GM04503 (cell line): Measurements from ENCODE around the gene EFCAB6.

Source experiments
- DNase-seq: peaks from one replicate; pipeline ENCODE4 v3.0.0-alpha.2; 2012; ENCODE audit warnings: low read depth

The EFCAB6 gene

DNA sequence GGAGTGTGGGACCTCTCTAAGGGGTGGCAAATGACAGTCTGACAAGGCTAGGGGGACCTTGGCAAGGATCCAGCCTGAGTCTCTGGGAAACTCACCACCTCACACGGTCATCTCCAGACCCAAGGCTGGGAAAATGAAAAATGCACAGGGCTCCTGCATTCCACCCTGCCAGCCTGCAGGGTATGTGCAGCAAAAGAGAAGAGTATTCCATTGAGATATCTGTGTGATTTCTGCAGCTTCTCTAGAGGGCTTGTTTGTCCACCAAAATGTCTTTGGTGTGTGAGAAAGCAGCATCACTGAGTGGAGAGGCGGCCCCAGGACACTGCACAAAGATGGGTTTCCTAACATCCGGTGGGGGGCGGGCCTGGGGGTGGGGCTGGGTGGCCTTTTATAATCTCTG is 177.8 kb downstream of the EFCAB6 start:
- DNase-seq, result no peak

DNA sequence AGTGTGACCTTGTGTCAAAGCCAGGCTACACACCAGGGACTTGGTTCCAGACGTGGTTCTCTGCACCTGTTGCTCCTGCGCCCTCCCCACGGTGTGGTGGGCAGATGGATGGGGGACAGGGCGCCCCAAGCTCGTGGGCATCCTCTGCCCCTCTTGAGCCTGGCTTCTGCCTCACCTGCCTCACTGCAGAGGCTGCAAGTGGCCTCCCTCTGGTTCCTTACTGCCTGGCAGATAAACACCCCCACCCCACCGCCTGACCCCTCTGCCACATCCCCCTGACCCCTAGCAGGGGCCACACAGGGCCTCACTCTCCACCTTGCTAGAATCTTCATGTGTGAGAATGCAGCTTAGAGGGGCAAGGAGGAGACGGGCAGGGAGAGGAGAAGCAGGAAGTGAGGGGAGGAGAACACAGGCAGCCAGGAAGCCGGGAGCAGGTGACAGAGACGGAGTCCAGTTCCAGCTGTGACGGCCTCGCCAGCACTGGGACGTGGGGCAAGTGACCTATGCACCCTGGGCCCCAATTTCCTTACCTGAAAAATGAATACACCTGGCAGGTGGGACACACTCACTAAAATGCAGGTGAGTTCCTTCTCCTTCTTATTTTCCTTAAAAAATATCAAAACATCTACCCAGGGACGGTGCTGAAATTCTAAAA is 178.3 kb downstream of the EFCAB6 start:
- no peak for DNase-seq

DNA sequence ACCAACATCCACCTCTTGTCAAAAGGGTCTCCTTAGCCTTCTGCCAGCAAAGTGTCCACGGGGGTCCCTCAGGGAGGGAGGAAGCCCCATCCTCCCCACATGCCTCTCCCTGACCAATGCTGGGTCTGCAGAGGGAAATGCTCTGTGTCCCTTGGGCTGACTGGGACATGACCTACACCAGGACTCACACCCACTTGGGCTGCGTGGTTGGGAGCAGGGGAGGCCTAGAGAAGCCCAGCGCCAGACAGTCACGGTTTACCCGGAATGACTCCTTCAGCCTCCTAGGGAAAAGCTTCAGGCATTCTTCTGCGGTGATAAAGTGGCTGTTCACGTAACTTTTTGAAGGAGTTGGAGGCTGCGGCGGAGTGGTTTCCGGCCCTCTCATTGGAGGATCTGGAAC is 180.3 kb downstream of the EFCAB6 start:
- DNase-seq, result no peak

DNA sequence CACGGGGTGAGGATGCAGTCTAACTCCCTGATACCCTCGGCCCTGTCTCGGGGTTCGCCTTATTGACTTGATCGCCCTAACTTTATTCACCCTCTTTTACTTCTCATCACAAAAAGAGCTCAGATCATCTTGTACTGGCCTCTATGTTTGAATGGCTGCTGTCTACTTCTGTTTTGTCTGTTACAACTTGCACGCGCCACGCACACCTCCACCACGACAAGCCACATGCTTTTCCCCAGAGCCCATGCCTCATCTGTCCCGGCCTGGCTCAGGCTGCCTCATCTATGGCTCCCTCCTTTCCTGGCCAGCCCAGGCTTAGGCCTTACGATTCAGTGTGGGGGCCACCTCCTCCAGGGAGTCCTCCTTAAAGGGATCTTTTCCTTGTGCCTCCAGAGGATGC is 180.9 kb downstream of the EFCAB6 start:
- no peak for DNase-seq

DNA sequence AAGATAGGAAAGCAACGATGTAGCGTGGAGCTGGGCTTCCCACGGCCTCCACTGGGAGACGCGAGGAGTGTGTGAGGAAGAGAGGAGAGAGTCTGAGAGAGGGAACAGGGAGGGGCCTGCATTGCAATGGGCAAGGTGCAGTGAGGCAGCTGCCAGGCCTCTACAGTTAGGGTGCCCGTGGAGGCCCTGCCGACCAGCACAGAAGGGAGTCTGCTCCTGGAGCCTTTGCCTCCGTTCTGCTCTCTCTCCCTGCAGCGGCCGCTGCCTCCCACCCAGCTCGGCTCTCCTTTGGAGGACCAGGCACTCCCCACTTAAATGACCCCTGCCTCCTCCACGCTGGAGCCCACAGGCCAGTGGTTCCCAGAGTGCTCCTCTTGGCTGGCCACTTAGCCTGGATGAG is 181.7 kb downstream of the EFCAB6 start:
- DNase-seq, result no peak

DNA sequence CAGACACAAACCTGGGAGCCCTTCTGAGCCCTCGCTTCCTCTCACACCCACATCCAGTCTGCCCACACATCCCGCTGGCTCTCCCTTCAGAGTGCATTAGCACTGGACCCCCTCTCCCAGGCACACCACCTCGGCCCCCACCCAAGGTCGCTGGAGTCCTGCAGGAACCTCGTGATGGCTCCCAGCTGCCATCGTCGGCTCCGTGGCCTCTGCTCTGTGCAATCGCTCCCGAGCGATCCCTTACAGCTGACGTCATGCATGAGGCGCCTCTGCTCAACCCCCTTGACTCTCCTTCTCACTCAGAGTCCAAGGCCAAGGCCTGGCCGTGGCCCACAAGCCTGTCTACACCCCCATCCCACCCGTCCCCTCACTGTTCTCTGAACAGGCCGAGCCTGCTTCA is 183.9 kb downstream of the EFCAB6 start:
- no peak for DNase-seq

DNA sequence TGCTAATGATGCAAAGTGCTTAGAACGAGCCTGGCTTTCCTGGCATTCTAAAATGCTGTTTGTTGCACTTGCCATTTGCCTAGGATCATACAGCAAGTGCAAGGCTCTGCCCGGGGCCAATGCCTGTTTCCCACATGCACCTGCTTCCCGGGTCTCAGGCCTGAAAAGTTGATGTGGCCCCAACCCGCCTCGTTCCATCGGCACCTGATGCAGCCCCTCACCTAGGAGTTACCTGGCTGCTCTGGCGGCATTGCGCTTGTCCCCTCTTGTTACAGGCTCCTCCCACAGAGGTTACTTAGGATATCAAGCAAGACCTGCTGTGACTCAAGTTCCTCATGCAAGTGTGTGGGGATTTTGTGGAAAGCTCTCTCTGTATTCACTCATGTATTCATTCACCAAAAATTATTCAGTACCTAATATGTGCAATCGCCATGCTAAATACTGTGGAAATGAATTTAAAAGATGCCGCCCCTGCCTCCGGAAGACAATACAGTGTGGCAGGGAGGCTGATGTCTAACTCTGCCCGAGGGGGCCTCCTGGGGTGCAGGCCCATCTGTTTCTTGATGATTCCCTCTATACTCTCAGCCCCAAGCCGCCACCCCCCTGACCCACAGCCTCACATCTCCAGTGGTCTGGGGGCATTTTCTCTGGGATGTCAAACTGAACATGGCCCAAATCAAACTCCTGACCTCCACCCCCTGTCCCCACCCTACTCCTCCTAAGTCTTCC is 184.5 kb downstream of the EFCAB6 start:
- no peak for DNase-seq

DNA sequence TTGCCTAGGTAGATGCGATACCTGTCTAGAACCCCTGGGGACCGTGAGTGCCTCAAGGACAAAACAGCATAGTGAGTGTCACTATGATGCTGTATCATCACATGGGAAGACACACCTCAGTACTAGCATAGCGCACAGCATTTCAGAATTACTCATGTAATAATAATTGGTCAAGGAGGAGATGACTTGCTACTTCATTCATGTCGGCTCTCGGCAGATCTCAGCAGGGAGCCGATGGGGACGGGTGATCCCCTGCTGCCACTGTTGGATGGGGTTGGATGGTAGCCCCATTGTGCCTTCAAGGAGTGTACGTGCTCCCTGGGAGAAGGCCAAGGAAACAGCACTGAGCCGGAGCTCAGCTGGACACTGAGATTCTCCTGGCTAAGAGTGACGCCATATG is 186.9 kb downstream of the EFCAB6 start:
- no peak for DNase-seq

DNA sequence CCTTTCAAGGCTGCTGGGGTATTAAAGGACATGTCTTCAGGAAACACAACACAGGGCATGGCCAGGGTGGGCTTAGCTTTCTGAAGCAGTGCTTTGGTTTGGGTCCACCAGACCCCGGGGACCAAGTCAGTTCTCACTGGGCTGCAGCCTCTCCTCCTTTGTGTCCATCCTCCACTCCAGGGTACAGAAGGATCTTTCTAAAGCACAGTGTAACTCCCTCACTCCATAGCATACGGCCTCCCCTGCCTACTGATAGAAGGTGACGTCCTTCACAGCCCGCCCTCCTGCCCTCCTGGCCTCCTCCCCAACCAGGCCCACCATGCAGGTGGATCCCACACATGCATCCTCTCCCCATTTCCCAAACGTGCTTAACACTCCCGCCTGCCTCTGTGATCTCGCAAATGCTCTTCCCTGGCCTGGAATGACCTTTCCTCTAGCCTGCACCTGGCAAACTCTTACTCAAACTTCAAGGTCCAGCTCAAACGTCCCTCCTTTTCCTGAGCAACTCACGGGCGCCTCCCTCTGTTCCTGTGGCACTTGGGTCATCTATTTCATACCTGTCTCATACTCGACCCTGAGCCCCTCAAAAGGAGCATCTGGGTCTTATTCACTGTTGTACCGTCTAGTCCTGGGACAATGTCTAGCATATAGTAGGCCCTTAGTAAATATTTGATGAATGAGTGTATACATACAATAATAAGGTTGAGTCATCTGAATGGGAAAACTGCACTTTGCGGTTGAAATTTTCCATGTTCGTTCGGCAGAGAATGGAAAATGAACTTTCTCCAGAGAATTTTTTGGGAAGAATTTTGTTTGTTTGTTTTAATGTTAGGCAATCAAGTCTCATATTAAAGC is 187.7 kb downstream of the EFCAB6 start:
- no peak for DNase-seq

DNA sequence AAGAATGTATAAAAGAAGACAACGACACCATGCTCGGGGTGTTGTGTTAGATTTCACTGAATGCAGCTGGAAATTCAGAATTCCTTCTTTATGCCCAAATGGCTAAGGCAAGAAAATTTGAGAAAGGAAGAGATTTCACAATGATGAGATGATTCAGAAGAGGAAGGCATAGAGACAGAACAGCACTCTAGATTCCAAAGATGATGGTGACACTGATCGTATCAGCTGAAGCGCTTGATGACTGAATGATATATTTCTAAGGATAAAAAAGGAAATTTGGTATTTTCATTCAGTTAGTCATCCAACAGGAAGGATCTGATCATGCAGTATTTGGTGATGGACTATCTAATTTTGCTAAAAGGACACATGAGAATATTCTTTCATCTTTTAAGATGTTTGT is 189.2 kb downstream of the EFCAB6 start:
- no peak for DNase-seq

DNA sequence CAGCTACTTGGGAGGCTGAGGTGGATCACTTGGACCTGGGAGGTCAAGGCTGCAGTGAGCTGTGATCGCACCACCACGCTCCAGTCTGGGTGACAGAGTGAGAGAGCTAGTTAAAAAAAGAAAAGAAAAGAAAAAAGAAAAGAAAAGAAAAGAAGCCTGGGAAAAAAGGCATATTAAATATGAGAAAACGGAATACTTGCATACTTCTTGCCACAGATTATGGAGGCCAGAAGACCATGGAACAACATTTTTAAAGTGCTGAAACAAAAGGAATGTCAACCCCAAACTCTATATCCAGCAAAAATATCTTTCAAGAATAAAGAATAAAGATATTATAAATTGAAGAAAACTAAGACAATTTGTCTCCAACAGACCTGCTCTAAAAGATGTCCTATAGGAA is 191.9 kb downstream of the EFCAB6 start:
- DNase-seq, result no peak

DNA sequence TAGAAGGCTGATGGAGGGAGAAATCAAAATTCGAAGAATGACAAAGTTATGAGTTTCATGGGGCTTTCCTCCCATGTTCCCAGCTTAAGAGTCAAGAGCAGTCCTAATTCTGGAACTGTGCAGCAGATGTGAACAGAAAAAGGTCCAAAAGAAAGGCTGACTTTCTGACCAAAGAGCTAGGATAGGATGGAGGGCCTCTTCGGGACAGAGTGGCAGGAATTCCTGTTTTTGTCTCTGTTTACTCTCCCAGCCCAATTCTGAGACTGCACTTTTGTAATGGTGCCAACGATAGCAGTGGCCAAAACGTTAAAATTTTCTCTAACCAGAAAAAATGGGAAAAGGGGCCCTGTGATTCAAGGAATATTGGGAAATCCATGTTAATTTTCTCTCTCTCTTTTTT is 193.6 kb downstream of the EFCAB6 start:
- DNase-seq, result no peak

DNA sequence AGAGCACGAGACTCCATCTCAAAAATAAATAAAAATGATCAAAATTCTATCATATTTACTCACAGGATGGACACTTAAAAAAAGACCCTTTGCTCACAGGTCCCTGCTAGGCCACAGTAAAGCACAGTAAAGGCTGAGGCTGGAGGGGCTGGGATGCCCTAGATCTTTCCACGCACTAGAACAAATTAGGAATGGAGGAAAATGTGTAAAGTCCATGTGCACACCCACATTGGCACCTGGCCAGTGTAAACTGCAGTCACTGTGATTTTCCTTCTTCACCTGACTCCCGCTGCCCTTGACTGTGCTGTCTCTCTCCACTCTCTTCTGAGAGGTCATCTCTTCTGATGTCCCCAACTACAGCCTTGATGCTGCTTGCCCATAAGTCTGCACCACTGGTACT is 195.5 kb downstream of the EFCAB6 start:
- no peak for DNase-seq

DNA sequence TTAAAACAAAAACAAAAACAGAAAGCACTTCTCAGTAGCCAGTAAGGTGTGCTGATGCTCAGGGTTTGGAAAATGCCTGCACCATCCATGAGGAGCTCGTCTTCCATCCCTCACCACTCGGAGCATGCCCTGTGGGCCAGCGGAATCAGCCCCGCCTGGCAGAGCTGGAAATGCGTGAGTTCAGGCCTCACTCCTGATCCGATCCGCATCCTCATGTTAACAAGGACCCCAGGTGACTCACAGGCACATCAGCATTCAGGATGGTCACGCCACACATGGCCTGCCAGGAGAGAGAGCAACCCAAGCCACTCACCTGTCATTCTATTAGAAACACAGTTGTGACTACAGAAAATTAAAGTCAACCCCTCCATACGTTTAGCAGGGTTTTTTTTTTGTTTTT is 211.8 kb downstream of the EFCAB6 start:
- DNase-seq, result no peak

DNA sequence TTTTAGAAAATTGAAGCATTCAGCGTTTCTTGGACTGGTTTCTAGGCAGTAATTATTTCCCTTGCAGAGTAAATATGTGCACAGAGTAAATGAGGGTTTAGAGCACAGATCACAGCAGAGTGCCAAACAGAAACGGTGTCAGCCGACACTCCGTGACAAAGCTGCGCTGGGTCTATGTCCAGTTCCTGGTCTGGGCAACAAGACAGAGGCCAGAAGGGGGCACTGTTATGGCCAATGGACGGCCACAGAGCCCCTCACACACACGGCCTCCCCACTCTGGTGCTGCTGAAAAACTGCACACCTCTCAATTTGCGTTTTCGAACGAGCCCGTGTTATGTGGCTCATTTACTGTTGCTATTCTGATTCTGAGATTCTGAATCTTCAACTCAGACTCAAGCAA is 219.6 kb downstream of the EFCAB6 start:
- no peak for DNase-seq

DNA sequence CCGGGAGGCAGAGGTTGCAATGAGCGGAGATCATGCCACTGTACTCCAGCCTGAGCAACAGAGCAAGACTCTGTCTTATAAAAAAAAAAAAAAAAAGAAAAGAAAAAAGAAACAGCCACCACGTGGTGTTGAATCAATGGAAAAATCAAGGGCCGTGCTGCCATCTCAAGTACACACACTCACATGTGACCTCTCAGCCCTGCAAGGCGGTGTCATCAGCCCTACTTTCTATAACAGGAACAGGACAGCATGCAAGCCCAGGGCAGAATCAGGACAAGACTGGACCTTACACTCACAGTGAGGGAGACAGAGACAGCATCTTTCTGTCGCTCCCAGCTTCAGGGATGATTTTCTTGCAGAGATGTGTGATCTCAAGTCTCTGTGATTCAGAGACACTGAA is 220.7 kb downstream of the EFCAB6 start:
- no peak for DNase-seq

DNA sequence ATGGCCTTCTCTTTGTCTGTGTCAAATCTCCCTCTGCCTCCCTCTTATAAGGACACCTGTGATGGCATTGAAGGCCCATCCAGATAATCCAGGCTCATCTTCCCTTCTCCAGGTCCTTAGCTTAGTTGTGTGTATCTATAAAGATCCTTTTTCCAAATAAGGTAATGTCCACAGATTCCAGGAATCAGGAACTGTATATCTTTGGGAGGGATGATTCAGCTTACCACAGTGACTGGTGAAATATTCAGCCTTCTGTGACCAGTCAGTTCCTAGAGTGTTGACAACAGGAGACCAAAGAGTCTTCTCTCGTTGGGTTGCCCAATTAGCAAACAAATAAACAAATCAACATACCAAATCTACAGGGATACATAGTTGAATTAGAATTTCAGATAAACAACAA is 224.5 kb downstream of the EFCAB6 start:
- DNase-seq, result no peak

DNA sequence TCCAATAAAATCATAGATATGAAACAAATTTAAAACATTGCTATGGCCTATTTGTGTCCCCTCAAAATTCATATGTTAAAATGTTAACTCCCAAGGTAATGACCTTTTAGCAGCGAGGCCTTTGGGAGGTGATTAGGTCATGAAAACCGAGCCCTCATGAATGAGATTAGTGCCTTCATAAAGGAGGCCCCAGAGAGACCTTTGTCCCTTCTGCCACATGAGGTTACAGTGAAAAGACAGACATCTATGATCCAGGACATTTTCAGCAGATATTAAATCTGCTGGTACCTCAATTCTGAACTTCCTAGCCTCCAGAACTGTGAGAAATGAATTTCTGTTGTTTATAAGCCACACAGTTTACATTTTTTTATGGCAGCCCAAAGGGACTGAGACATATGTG is 228.6 kb downstream of the EFCAB6 start:
- DNase-seq, result no peak

DNA sequence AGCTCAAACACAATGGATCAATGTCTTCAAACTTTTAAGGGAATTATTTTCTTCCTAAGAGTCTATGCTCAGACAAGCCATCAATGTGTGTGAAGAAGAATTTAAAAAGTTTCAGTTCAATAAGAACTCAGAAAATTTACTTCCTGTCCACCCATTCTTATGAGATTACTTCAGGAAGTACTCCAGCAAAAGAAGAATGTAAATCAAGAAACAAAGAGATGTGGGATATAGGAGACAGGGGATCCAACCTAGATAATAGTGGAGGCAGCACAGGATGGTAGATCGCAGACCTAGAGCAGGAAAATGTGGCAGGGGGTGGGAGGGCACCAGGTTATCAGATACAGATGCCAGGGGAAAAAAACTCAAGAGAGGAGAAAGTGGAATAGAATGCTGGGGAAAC is 229.7 kb downstream of the EFCAB6 start:
- no peak for DNase-seq

DNA sequence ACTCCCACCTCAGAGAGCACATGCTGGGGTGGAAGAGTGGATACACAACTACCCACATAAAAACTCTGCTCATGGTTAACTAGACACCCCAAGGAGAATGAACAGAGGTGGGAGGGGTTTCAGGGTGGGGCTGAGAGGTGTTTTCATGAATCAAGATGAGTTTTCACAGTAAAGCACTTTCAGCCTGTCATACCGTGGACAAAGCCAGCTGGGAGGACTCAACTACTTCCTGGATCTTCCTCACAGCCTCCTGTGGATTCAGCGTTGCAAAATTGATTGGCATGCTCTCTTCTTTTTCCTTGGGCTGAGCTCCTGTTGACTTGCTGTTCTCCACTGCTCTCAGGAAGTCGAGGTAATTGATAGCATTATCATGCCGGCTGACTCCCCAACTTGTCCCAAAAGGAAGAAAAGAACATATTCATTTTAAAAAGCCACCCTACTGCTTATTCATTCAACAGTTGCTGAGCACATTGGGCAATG is 231.8 kb downstream of the EFCAB6 start:
- DNase-seq, result no peak

DNA sequence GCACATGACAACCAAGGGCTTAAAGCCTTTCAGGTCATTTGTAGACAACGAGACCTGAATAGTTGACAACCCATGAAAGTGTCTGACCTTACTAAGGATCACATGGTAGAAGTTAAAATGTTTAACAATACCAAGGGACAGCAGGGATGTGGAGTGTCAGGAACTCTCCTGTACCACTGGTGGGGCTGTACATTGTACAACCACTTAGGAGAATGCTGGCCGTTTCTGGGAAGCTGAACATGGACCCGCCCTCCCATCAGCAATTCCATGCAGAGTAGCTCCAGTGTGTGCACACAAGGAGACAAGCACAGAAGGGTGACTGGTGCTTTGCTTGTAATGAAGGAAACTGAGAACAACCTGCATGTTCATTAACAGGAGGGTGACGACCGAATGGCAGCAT is 237.4 kb downstream of the EFCAB6 start:
- no peak for DNase-seq

DNA sequence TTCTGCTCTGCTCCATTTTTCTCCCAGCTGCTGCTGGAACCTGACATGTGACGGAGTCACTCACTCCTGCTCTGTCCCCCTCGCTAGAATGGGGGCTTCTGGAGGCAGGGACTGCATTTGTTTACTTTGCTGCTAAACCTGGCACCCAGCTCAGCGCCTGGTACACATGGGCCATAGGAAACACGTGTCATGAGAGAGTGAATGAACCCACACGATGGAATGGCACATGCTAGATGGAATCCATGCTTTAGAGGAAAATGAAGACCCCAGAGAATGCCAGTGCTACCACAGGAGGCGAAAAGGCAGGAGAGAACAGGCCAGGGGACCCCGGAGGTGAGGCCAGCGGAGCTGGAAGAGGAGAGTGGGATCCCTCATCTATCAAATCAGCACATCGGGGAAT is 239.4 kb downstream of the EFCAB6 start:
- DNase-seq, result no peak

DNA sequence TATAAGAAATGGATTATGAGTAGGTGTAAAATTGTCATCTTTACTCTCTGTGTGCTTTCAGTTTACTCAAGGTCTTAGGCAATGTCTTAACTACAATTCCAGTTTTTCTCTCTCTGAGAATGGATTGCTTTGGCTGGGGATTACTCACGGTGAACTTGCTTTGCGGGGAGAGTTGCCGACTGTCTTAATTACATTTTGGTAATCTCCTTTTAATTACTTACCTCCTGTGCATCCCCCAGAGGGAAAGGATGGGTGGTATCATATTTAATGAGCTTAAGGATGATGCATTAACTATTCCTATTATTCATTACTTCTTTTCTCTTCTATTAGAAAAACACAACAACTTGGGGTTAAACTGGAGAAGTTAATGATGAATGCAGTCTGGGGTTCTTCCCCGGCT is 240.9 kb downstream of the EFCAB6 start:
- no peak for DNase-seq
